Spinal cord (tissue), 10 donors: ENCODE measurements around the gene MTHFD1. TPM values are rescaled to one million over a fixed set of nuclear protein-coding genes. Genes with fewer than 3 reads are reported as not detected.

Experiments
- DNase-seq, 6 donors: peaks; one replicate each; pipeline versions ENCODE4 v3.0.0 to v3.0.0-alpha.2; 2013 to 2015; ENCODE audit warnings: low spot score in 6 of 6, low read depth in 4 of 6
- H3K27ac ChIP-seq: one replicate; pipeline ENCODE4 v1.5.1; 2013; ENCODE audit warnings: low read depth, low read length, control low read depth
- H3K27me3 ChIP-seq: one replicate; pipeline ENCODE4 v1.6.1; 2013; ENCODE audit warnings: low read length; ENCODE audit not compliant: control insufficient read depth, insufficient read depth
- H3K36me3 ChIP-seq: one replicate; pipeline ENCODE4 v1.6.1; 2013; ENCODE audit warnings: low read length; ENCODE audit not compliant: control insufficient read depth, insufficient read depth
- H3K4me1 ChIP-seq: one replicate; pipeline ENCODE4 v1.6.1; 2013; ENCODE audit warnings: low read length; ENCODE audit not compliant: control insufficient read depth, insufficient read depth
- H3K4me3 ChIP-seq: one replicate; pipeline ENCODE4 v1.5.1; 2013; ENCODE audit warnings: low read depth, low read length, control low read depth
- H3K9me3 ChIP-seq: one replicate; pipeline ENCODE4 v1.6.1; 2013; ENCODE audit warnings: low read length; ENCODE audit not compliant: control insufficient read depth, insufficient read depth
- WGBS: methylation state at CpG from one replicate; pipeline ENCODE4 v1.1.5; 2013; ENCODE audit warnings: missing lambda C conversion rate; ENCODE audit not compliant: insufficient coverage; 5-methylcytosine and 5-hydroxymethylcytosine counted together
- polyA plus RNA-seq, 2 donors: library from polyadenylated mRNA; unstranded; fragments of 120-200 nt; gene quantifications; one replicate each; pipeline ENCODE4 v1.2.1, GENCODE V29; 2013; ENCODE audit not compliant: insufficient read length in 2 of 2
- total RNA-seq, 2 donors: library from RNA; depleted of rRNA in 1 of 2; stranded (reverse); fragments of 120-200 nt in 1 of 2; fragments of >200 nt in 1 of 2; gene quantifications; one replicate each; pipeline versions ENCODE4 v1.2.3 to v1.2.4, GENCODE V29; 2013 to 2014
- donor health status: healthy.

Gene MTHFD1
- total and polyA plus RNA-seq, 4 donors = 30.4 to 83.3 (median 53.1) TPM

- Histone ChIP-seq H3K27ac (no peak overlapping the region), H3K4me3 (no peak overlapping the region), H3K27me3 (no peaks in the 10 kb centered on the region), H3K4me1 (peaks cover 3% of the 10 kb centered on the region), H3K9me3 (no peaks in the 10 kb centered on the region), H3K36me3 (peaks cover 2% of the 10 kb centered on the region)
- WGBS = no CpG with 5 or more reads among the region's 1 CpG
- no peak for DNase-seq
These were observed 13.8 kb downstream of the MTHFD1 start for GRCh38 chr14:64401949-64402348.

DNA sequence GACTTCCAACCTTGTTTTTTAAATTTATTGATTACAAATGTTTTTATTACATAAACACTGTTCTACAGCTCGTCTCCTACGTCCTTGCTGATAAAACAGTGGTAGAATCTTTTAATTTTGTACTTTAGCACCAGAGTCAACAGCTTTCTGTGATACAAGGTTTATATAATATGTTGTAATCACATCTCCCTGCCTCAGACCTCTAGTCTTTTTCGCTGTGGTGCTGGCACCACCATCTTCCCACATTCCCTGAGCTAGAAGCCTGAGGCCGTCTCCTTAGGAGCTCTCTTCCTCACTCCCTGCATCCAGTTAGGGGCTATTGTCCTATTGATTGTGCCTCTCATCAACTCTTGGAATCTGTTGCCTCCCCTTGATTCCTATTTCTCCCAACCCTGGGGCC is 17.1 kb downstream of the MTHFD1 start:
- no peaks in the 10 kb centered on the region for H3K9me3 ChIP-seq
- H3K36me3 ChIP-seq = peaks cover 3% of the 10 kb centered on the region
- no peak for DNase-seq
- H3K27ac ChIP-seq = no peak overlapping the region
- no peak overlapping the region for H3K4me3 ChIP-seq
- peaks cover 3% of the 10 kb centered on the region for H3K4me1 ChIP-seq
- H3K27me3 ChIP-seq = no peaks in the 10 kb centered on the region
- WGBS = 100% methylated on average over 2 of the region's 4 CpGs

GRCh38 chr14:64407329-64407728 is 19.2 kb downstream of the MTHFD1 start:
- H3K9me3 ChIP-seq = no peaks in the 10 kb centered on the region
- 100% methylated on average over 1 of the region's 2 CpGs for WGBS

DNA sequence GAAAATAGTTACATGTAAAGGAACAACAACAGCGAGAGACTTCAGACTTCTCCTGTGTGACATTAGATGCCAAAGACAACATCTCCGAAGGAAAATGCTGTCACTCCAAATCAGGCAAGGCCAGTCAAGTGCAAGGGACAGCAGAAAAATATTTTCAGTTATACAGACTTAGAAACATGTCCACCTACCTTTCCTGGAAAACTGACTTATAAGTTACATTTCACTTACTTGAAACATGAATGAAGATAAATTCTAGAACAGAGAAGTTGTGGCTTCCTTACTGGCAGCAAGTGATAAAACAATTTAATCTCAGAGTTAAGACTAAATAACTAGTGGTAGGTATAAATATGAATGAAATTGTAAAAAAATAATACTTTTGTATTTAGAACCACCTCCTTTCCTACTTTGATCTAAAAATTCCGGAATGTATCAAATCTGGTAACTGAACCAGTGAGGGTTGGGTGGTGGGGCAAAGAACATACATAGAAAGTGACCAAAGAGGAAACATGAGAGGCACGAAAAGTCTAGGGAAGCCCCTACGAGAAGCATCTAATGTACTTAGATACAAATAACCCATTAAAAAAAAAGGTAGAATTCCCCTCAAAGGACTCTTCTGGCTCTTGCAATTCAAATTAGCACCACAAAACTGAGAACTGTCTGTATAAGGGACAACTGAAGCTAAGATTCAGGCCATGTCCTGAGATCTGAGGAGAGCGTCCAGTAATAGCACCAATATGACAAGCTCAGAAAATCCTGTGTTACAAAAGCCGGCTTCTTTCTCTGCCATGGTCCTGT is 21.2 kb downstream of the MTHFD1 start:
- no peak for DNase-seq
- Histone ChIP-seq H3K27ac (no peak overlapping the region), H3K4me3 (no peak overlapping the region), H3K36me3 (peaks cover 15% of the 10 kb centered on the region), H3K4me1 (no peaks in the 10 kb centered on the region), H3K27me3 (no peaks in the 10 kb centered on the region), H3K9me3 (no peaks in the 10 kb centered on the region)
- 89% methylated on average over 4 of the region's 7 CpGs for WGBS

More at GRCh38 chr14:64407329-64407728, 19.2 kb downstream of the MTHFD1 start:
- Histone ChIP-seq H3K4me3 (no peak overlapping the region), H3K27ac (no peak overlapping the region), H3K36me3 (peaks cover 8% of the 10 kb centered on the region), H3K27me3 (no peaks in the 10 kb centered on the region), H3K4me1 (no peaks in the 10 kb centered on the region)
- no peak for DNase-seq

DNA sequence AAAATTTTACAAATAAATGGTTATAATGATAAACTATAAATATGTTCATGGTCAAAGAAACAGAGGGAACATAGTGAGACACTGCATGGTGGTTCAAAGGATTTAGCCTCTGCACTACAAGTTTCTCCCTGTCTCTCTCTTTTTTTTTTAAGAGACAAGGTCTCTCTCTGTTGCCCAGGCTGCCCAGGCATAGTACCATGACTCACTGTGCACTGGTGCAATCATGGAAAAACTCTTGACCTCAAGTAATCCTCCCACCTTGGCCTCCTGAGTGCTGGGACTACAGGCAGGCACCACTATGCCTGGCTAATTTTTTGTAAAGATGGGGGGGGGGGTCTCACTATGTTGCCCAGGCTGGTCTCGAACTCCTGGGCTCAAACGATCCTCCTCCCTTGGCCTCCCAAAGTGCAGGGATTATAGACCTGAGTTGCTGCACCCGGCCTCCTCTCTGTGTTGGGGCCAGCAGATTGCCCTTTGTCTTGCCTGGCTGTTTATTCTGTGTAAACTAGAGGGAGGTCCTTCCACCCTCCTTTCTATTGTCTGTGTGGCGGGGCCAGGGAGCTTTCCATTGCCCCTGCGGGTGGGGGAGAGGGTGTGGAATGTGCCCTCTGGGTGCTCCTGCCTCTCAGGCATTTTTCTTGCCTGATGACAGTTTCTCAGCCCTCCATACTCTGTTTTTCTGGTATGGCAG is 22.1 kb downstream of the MTHFD1 start:
- H3K36me3 ChIP-seq = peaks cover 20% of the 10 kb centered on the region
- H3K27me3 ChIP-seq = no peaks in the 10 kb centered on the region
- 53% methylated on average over 3 of the region's 5 CpGs for WGBS
- H3K4me1 ChIP-seq = no peaks in the 10 kb centered on the region
- H3K4me3 ChIP-seq = no peak overlapping the region
- no peak for DNase-seq
- H3K9me3 ChIP-seq = no peaks in the 10 kb centered on the region
- H3K27ac ChIP-seq = no peak overlapping the region

GRCh38 chr14:64411001-64411400 is 22.8 kb downstream of the MTHFD1 start:
- Histone ChIP-seq H3K4me1 (no peaks in the 10 kb centered on the region), H3K4me3 (no peak overlapping the region), H3K36me3 (peaks cover 25% of the 10 kb centered on the region), H3K27ac (no peak overlapping the region), H3K9me3 (no peaks in the 10 kb centered on the region), H3K27me3 (no peaks in the 10 kb centered on the region)
- DNase-seq = no peak
- no CpG with 5 or more reads among the region's 4 CpGs for WGBS

DNA sequence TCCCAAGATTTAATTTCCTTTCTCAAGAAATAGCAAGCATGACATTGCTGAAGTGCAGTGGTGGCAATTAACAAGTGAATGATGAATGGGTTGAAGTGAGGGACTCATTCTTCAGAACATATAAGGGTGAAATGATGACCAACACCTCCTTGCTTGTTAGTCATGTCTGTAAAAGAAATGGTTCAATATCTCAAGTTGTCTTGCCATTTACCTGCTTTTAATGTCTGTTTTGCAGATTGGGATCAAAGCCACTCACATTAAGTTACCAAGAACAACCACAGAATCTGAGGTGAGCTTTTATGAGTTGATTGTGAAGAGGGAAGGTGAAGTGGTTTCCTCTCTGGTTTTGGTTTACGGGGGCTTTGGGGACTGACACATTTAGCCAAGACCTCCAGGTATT is 24.1 kb downstream of the MTHFD1 start:
- H3K27me3 ChIP-seq = no peaks in the 10 kb centered on the region
- H3K36me3 ChIP-seq = peaks cover 26% of the 10 kb centered on the region
- H3K4me1 ChIP-seq = no peaks in the 10 kb centered on the region
- no peaks in the 10 kb centered on the region for H3K9me3 ChIP-seq
- no peak for DNase-seq
- no peak overlapping the region for H3K27ac ChIP-seq
- H3K4me3 ChIP-seq = no peak overlapping the region
- WGBS = no CpG with 5 or more reads among the region's 1 CpG

DNA sequence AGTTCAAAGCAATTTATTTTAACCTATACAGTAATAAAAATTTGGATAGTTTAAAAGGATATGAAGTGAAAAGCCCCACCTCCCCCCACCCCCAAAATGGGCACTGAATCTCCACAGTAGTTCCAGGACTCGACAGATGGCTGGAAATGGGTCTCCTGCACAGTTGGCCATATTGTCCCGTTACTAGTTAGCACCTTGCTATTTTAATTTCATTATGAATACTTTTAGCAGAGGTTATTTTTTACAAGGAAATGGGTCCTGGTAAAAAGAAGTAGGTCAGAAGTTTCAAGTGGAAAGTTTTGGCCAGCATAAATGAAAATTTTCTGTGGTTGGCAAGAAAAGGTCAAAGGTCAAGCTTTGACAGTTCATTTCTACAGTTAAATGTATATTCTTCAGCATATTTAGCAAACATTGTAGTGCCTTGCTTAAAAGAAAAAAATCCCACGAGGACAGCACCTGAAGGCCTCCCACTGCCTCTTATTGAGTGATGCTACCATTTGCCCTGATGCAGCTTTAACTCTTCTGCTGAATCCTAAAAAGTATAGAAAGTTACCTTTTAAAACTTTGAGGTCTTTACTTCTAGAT is 28.3 kb downstream of the MTHFD1 start:
- H3K4me3 ChIP-seq = no peak overlapping the region
- H3K27ac ChIP-seq = no peak overlapping the region
- 71% methylated on average over 1 of the region's 3 CpGs for WGBS
- peaks cover 43% of the 10 kb centered on the region for H3K36me3 ChIP-seq
- no peak for DNase-seq
- H3K27me3 ChIP-seq = no peaks in the 10 kb centered on the region
- H3K4me1 ChIP-seq = no peaks in the 10 kb centered on the region
- no peaks in the 10 kb centered on the region for H3K9me3 ChIP-seq

GRCh38 chr14:64417055-64417770 is 29.1 kb downstream of the MTHFD1 start:
- no peak overlapping the region for H3K4me3 ChIP-seq
- no peak for DNase-seq
- H3K4me1 ChIP-seq = no peaks in the 10 kb centered on the region
- no peak overlapping the region for H3K27ac ChIP-seq
- no peaks in the 10 kb centered on the region for H3K9me3 ChIP-seq
- H3K36me3 ChIP-seq = peaks cover 40% of the 10 kb centered on the region
- WGBS = 100% methylated on average over 1 of the region's 5 CpGs
- no peaks in the 10 kb centered on the region for H3K27me3 ChIP-seq
